HEK293T (cell line): ENCODE results near the gene STEAP3.

ENCODE experiments used
- ARNT ChIP-seq: fragments of 450-650 bp; IDR thresholded peaks from 2 replicates; pipeline ENCODE4 v1.6.1; 2017; ENCODE audit warnings: mild to moderate bottlenecking
- ELF4 ChIP-seq: fragments of 450-650 bp; IDR thresholded peaks from 2 replicates; pipeline ENCODE4 v1.6.1; 2017; ENCODE audit warnings: antibody characterized with exemption
- FOXK2 ChIP-seq: fragments of 450-650 bp; IDR thresholded peaks from 2 replicates; pipeline ENCODE4 v1.6.1; 2016; ENCODE audit warnings: mild to moderate bottlenecking
- SUZ12 ChIP-seq: fragments of 450-650 bp; IDR thresholded peaks from 2 replicates; pipeline ENCODE4 v1.6.1; 2016; ENCODE audit warnings: mild to moderate bottlenecking
- TARDBP ChIP-seq: fragments of 450-650 bp; IDR thresholded peaks from 2 replicates; pipeline ENCODE4 v1.6.1; 2016

DNA sequence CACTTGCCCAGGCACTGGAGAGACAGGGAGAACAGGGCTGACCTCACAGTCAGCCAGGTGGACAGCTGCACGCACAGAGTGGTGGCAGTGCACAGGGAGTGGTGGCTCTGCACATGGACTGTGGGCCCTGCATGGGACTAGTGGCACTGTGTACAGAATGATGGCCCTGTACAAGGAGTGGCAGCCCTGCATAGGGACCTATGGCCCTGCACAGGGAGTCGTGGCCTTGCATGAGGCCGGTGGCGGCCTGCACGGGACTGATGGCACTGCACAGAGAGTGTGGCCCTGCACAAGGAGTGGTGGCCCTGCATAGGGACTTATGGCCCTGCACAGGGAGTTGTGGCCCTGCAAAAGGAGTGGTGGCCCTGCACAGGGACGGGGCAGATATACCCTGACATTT is 19.1 kb upstream of the STEAP3 start:
- TF ChIP-seq ARNT: no peak
- TF ChIP-seq FOXK2: no peak
- no peak for TF ChIP-seq ELF4
- TF ChIP-seq SUZ12: no peak
- TF ChIP-seq TARDBP: no peak
